Measurements from ENCODE around the gene SLC4A4.
A peak's percentile ranks its signal among the peaks of the same experiment; 100 is the strongest.
"Not testable (repeated sequence)": the region's sequence is repeated elsewhere in the genome, so short reads cannot be mapped to it uniquely, and the experiment has no call there.

SLC4A4 gene

GRCh38 chr4:71380788-71381187 is 42.0 kb downstream of the SLC4A4 start:
- no peaks in the 10 kb centered on the region for H3K9me3 Mint-ChIP-seq
- H3K4me1 Mint-ChIP-seq = no peaks in the 10 kb centered on the region
- DNase-seq (no peak), ATAC-seq (no peak)
- H3K27me3 Mint-ChIP-seq = no peaks in the 10 kb centered on the region
- no peak overlapping the region for H3K4me3 Mint-ChIP-seq
- H3K27ac Mint-ChIP-seq = no peak overlapping the region

GRCh38 chr4:71382125-71382899 is 43.5 kb downstream of the SLC4A4 start:
- no peak for DNase-seq
- Mint-ChIP-seq H3K27ac (no peak overlapping the region), H3K4me1 (no peaks in the 10 kb centered on the region), H3K27me3 (peaks cover 5% of the 10 kb centered on the region), H3K9me3 (no peaks in the 10 kb centered on the region), H3K4me3 (no peak overlapping the region)
- ATAC-seq = no peak

- H3K4me1 Mint-ChIP-seq = no peaks in the 10 kb centered on the region
- DNase-seq = no peak
- peaks cover 8% of the 10 kb centered on the region for H3K27me3 Mint-ChIP-seq
- H3K4me3 Mint-ChIP-seq = no peak overlapping the region
- ATAC-seq = no peak
- H3K9me3 Mint-ChIP-seq = no peaks in the 10 kb centered on the region
- no peak overlapping the region for H3K27ac Mint-ChIP-seq
Measured at GRCh38 chr4:71382900-71383560, 44.2 kb downstream of the SLC4A4 start.

GRCh38 chr4:71383984-71384383 is 45.2 kb downstream of the SLC4A4 start:
- no peak for DNase-seq
- no peak for ATAC-seq
- no peaks in the 10 kb centered on the region for H3K4me1 Mint-ChIP-seq
- H3K4me3 Mint-ChIP-seq = no peak overlapping the region
- no peak overlapping the region for H3K27ac Mint-ChIP-seq
- peaks cover 8% of the 10 kb centered on the region for H3K27me3 Mint-ChIP-seq
- no peaks in the 10 kb centered on the region for H3K9me3 Mint-ChIP-seq

- H3K4me3 Mint-ChIP-seq = no peak overlapping the region
- ATAC-seq = no peak
- H3K27me3 Mint-ChIP-seq = peaks cover 14% of the 10 kb centered on the region
- H3K27ac Mint-ChIP-seq = no peak overlapping the region
- DNase-seq = no peak
- no peaks in the 10 kb centered on the region for H3K4me1 Mint-ChIP-seq
- H3K9me3 Mint-ChIP-seq = no peaks in the 10 kb centered on the region
Measured at GRCh38 chr4:71389149-71389827, 50.5 kb downstream of the SLC4A4 start.

- Mint-ChIP-seq H3K4me1 (no peaks in the 10 kb centered on the region), H3K27me3 (peaks cover 14% of the 10 kb centered on the region), H3K9me3 (no peaks in the 10 kb centered on the region), H3K27ac (no peak overlapping the region), H3K4me3 (no peak overlapping the region)
- ATAC-seq = no peak
- DNase-seq = no peak
Measured at GRCh38 chr4:71392109-71392508, 53.3 kb downstream of the SLC4A4 start.

- Mint-ChIP-seq H3K27ac (no peak overlapping the region), H3K9me3 (no peaks in the 10 kb centered on the region), H3K4me1 (no peaks in the 10 kb centered on the region), H3K4me3 (no peak overlapping the region), H3K27me3 (peaks cover 9% of the 10 kb centered on the region)
- DNase-seq = no peak
- no peak for ATAC-seq
Measured at GRCh38 chr4:71396382-71396781, 57.6 kb downstream of the SLC4A4 start.

- no peak overlapping the region for H3K4me3 Mint-ChIP-seq
- DNase-seq (no peak), ATAC-seq (no peak)
- H3K27ac Mint-ChIP-seq = no peak overlapping the region
- no peaks in the 10 kb centered on the region for H3K9me3 Mint-ChIP-seq
- no peaks in the 10 kb centered on the region for H3K27me3 Mint-ChIP-seq
- no peaks in the 10 kb centered on the region for H3K4me1 Mint-ChIP-seq
Measured at GRCh38 chr4:71400810-71401209, 62.0 kb downstream of the SLC4A4 start.

GRCh38 chr4:71402616-71403015 is 63.8 kb downstream of the SLC4A4 start:
- ATAC-seq (no peak), DNase-seq (no peak)
- Mint-ChIP-seq H3K27me3 (no peaks in the 10 kb centered on the region), H3K27ac (no peak overlapping the region), H3K4me3 (no peak overlapping the region), H3K4me1 (no peaks in the 10 kb centered on the region), H3K9me3 (no peaks in the 10 kb centered on the region)

GRCh38 chr4:71404049-71404448 is 65.2 kb downstream of the SLC4A4 start:
- H3K4me1 Mint-ChIP-seq = no peaks in the 10 kb centered on the region
- no peaks in the 10 kb centered on the region for H3K27me3 Mint-ChIP-seq
- no peak overlapping the region for H3K4me3 Mint-ChIP-seq
- peaks cover 9 to 10% of the 10 kb centered on the region in 2 donors for H3K9me3 Mint-ChIP-seq
- H3K27ac Mint-ChIP-seq = no peak overlapping the region
- ATAC-seq (no peak), DNase-seq (no peak)

GRCh38 chr4:71405791-71406190 is 67.0 kb downstream of the SLC4A4 start:
- Mint-ChIP-seq H3K27ac (no peak overlapping the region), H3K4me3 (no peak overlapping the region), H3K9me3 (peaks cover 12 to 23% of the 10 kb centered on the region in 2 donors), H3K4me1 (no peaks in the 10 kb centered on the region), H3K27me3 (no peaks in the 10 kb centered on the region)
- no peak for DNase-seq
- no peak for ATAC-seq

- Mint-ChIP-seq H3K9me3 (peaks cover 12 to 23% of the 10 kb centered on the region in 2 donors), H3K4me3 (no peak overlapping the region), H3K4me1 (no peaks in the 10 kb centered on the region), H3K27me3 (no peaks in the 10 kb centered on the region), H3K27ac (no peak overlapping the region)
- DNase-seq (no peak), ATAC-seq (no peak)
Measured at GRCh38 chr4:71406459-71406963, 67.7 kb downstream of the SLC4A4 start.

GRCh38 chr4:71408961-71409360 is 70.1 kb downstream of the SLC4A4 start:
- peaks cover 12 to 23% of the 10 kb centered on the region in 2 donors for H3K9me3 Mint-ChIP-seq
- not testable (repeated sequence) for H3K4me1 Mint-ChIP-seq, H3K27me3 Mint-ChIP-seq, H3K27ac Mint-ChIP-seq, ATAC-seq, H3K4me3 Mint-ChIP-seq, DNase-seq

GRCh38 chr4:71411981-71412380 is 73.2 kb downstream of the SLC4A4 start:
- H3K27ac Mint-ChIP-seq = no peak overlapping the region
- DNase-seq (no peak), ATAC-seq (no peak)
- H3K4me1 Mint-ChIP-seq = no peaks in the 10 kb centered on the region
- H3K27me3 Mint-ChIP-seq = no peaks in the 10 kb centered on the region
- H3K9me3 Mint-ChIP-seq = peaks cover 12 to 23% of the 10 kb centered on the region in 2 donors
- no peak overlapping the region for H3K4me3 Mint-ChIP-seq

- H3K27me3 Mint-ChIP-seq = no peaks in the 10 kb centered on the region
- no peak for DNase-seq
- H3K27ac Mint-ChIP-seq = peak overlapping the region in 1 of 2 donors; percentile 15
- no peak for ATAC-seq
- H3K9me3 Mint-ChIP-seq = no peaks in the 10 kb centered on the region
- H3K4me1 Mint-ChIP-seq = no peaks in the 10 kb centered on the region
- no peak overlapping the region for H3K4me3 Mint-ChIP-seq
Measured at GRCh38 chr4:71415491-71415890, 76.7 kb downstream of the SLC4A4 start.

GRCh38 chr4:71417150-71417549 is 78.3 kb downstream of the SLC4A4 start:
- Mint-ChIP-seq H3K9me3 (no peaks in the 10 kb centered on the region), H3K27me3 (no peaks in the 10 kb centered on the region), H3K4me1 (no peaks in the 10 kb centered on the region), H3K27ac (peak overlapping the region in 1 of 2 donors; percentile 44), H3K4me3 (no peak overlapping the region)
- ATAC-seq (no peak), DNase-seq (no peak)

Data from stimulated activated naive CD8-positive, alpha-beta T cell treated with anti-CD3 and anti-CD28 coated beads, Interleukin-15, amount 100 ng/mL, for 72 hours (primary cell).